NOMO-1 (cell line): ENCODE measurements around the gene CRB2.

Source experiments
- DNase-seq, 2 experiments: peaks; one replicate each; lab custom pipeline; 2025; ENCODE audit not compliant: unreplicated experiment in 2 of 2; lab: John Stamatoyannopoulos, UW

The CRB2 gene

GRCh38 chr9:123418506-123418905 lies 62.5 kb downstream of the CRB2 start:
- DNase-seq: no peak

DNA sequence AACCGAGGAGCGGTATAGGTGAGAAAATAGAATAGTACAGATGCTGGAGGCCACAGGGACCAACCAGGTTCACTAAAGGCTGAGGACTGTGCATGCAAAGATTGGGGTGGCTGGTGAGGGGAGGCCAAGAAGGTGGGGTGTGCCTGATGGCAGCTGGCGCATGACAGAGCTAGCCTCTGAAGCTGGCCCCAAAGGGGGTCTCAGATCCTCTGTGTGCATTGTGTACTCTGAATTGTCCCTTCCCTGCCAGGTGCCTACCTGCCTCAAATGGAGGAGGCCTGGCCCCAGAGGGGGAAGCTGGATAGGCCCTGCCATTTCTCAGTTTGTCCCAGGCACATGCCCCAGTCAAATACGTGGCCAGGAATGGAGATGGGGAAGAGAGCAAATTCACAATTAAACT lies 63.1 kb downstream of the CRB2 start:
- DNase-seq: no peak

DNA sequence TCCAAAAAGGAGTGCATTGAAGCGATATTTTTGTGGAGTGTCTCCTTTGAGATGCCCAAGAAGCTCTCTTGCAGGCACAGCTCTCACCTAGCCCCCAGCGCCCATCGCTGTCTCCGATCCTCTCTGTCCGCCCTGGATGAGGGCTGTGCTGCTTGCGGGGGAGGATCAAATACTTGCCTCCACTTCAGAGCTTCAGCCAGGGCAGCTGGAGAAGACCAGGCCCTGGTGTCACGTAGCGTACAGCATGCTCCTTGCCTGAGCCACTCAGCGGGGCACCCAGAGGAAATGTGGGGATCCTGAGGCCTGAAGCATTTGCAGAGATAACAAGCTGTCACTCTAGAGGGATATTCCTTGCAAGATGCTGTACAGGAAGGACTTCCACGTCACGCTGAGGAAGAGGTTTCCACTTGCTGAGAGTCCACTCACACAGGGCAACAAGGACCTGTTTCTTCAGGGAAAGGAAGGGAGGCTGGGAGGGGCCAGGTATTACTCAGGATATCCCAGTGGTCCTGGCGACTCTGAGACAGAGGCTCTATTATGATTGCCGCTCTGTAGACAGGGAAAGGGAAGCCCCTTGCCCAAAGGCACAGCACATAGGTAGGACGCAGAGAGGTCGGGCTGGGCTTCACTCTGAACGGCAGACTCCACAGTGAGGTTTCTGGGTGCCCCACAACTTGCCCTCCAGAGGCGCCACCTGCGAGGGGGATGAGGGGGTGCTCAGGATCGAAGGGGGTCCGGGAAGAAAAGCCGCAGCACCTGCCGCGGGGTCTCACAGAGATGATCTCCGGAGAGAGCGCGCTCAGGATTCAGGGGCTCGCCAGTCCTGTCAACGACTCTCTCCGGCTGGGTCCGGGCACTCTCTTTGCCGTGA lies 64.0 kb downstream of the CRB2 start:
- no peak for DNase-seq

- no peak for DNase-seq
Observed at GRCh38 chr9:123420592-123421111, 64.7 kb downstream of the CRB2 start.

GRCh38 chr9:123421186-123421585 lies 65.2 kb downstream of the CRB2 start:
- no peak for DNase-seq

DNA sequence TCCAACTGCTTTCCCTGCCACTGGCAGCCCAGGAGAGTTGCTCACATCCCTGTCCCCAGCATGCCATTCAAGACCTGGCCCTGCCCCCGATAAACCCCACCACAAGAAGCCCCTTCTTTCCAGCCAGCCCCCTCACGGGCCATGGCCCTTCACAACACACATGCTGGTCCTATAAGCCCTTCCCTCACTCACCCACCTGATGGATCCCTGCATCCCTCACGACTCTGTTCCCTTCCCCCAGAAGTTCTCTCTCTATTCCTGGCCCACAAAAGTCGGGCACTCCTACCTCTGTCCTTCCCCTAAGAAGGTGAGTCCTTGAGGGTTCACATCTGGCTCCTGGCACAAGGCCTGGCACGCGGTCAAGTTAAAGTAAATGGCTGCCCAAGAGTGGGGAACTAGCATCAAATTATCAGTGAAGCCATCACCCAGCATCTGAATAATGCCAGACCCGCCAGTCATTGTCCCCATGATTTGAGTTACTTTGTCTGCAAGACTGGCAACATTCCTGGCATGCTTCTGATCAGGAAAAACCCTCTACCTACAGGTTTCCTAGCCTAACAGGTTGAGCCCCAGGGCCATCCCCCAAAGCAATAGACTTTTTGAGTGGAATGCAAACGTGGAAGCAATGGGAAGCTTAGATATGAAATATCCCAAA lies 65.9 kb downstream of the CRB2 start:
- DNase-seq: no peak

- DNase-seq: no peak
Observed at GRCh38 chr9:123422635-123423310, 66.8 kb downstream of the CRB2 start.

- DNase-seq: no peak
Observed at GRCh38 chr9:123423311-123423640, 67.3 kb downstream of the CRB2 start.

GRCh38 chr9:123424131-123424530 lies 68.1 kb downstream of the CRB2 start:
- DNase-seq: no peak

GRCh38 chr9:123424552-123425225 lies 68.7 kb downstream of the CRB2 start:
- DNase-seq: no peak

GRCh38 chr9:123425261-123425821 lies 69.3 kb downstream of the CRB2 start:
- DNase-seq: no peak

DNA sequence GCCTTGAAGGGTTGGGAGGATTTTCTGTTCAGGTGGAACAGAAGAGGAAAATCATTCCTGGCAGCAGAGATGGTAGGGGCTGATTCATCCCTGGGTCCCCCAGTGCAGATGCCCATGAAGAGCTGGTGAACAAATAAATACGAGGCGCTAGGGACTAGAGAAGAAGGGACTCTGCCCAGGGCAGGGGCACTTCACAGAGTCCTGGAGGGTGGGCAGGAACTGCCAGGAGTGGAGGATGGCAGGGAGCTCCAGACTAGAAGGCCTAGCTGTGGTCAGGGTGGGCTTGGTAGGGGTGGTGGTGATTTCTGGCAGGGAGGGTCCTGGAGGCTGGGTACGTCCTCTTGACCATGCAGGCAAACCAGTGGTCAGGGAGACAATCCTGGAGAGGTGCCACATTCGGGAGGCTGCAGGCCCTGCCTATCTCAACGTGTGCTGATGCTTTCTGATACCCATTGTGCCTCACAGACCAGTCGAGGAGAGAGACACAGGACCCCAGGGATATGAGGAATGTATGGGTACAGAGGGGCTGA lies 69.9 kb downstream of the CRB2 start:
- DNase-seq: no peak

DNA sequence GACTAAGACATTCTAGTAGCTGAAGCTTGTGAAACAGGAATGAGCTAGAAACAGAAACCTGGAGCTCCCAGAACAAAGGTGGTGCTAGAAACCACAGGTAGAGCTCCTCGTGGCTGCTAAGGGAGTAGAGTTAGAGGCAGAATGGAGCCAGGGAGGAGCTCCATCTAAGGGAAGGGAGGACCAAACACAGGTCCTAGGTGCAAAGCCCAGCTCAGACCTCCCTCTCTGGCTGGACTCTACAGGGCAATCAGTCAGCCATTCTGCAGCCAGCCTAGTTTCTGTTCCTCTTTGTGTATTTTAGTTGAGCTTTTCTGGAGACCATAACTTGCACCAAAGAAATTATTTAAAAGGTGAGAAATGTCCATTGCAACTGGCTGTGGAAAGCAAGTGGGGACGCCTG lies 70.4 kb downstream of the CRB2 start:
- DNase-seq: peak; percentile 21 to 53
